Loucy (cell line): Measurements from ENCODE around the gene PPIL6.

Experiments used
- H2AFZ ChIP-seq: fragments of 200-600 bp; sonication (generic); 2 replicates; pipeline ENCODE4 v1.6.0; 2016; ENCODE audit warnings: antibody characterized with exemption, mild to moderate bottlenecking, low read length, moderate library complexity
- H3F3A ChIP-seq: fragments of 200-600 bp; 2 replicates; pipeline ENCODE4 v1.6.0; 2016; ENCODE audit warnings: antibody characterized with exemption, low read depth, mild to moderate bottlenecking
- H3K27me3 ChIP-seq: fragments of 200-600 bp; sonication (generic); 2 replicates; pipeline ENCODE4 v1.6.1; 2014; ENCODE audit warnings: low read length, mild to moderate bottlenecking; ENCODE audit not compliant: insufficient read depth, poor library complexity, severe bottlenecking
- H3K36me3 ChIP-seq: fragments of 200-600 bp; sonication (generic); 2 replicates; pipeline ENCODE4 v1.6.1; 2016; ENCODE audit warnings: low read length; ENCODE audit not compliant: insufficient read depth
- H3K4me1 ChIP-seq: fragments of 200-600 bp; sonication (generic); 2 replicates; pipeline ENCODE4 v1.5.1; 2014; ENCODE audit warnings: low read length, mild to moderate bottlenecking; ENCODE audit not compliant: insufficient read depth, poor library complexity, severe bottlenecking
- H3K4me2 ChIP-seq: fragments of 200-600 bp; sonication (generic); 2 replicates; pipeline ENCODE4 v1.6.0; 2014; ENCODE audit warnings: antibody characterized with exemption, low read length, low read depth, mild to moderate bottlenecking; ENCODE audit not compliant: poor library complexity, severe bottlenecking
- H3K4me3 ChIP-seq: fragments of 200-600 bp; sonication (generic); 2 replicates; pipeline ENCODE4 v1.5.1; 2014; ENCODE audit warnings: low read length, mild to moderate bottlenecking, mixed read lengths; ENCODE audit not compliant: poor library complexity, severe bottlenecking
- H3K79me2 ChIP-seq: fragments of 200-600 bp; sonication (generic); 2 replicates; pipeline ENCODE4 v1.6.1; 2014; ENCODE audit warnings: low read length; ENCODE audit not compliant: insufficient read depth
- H3K9ac ChIP-seq: fragments of 200-600 bp; sonication (generic); 2 replicates; pipeline ENCODE4 v1.6.0; 2014; ENCODE audit warnings: mild to moderate bottlenecking, low read depth, low read length, moderate library complexity; ENCODE audit not compliant: poor library complexity, severe bottlenecking
- H3K9me2 ChIP-seq: fragments of 200-600 bp; sonication (generic); replicated peaks from 2 replicates; pipeline ENCODE4 v1.6.1; 2016; ENCODE audit warnings: low read depth, low read length, mixed read lengths
- H3K9me3 ChIP-seq: fragments of 200-600 bp; sonication (generic); 2 replicates; pipeline ENCODE4 v1.6.1; 2014; ENCODE audit warnings: mild to moderate bottlenecking, antibody characterized with exemption, low read length, low read depth; ENCODE audit not compliant: insufficient read depth
- H4K20me1 ChIP-seq: fragments of 200-600 bp; sonication (generic); 2 replicates; pipeline ENCODE4 v1.6.0; 2014; ENCODE audit warnings: antibody characterized with exemption, low read length, mild to moderate bottlenecking; ENCODE audit not compliant: insufficient read depth, poor library complexity, severe bottlenecking
- CTCF ChIP-seq: fragments of 200-600 bp; sonication (generic); conservative IDR thresholded peaks from 2 replicates; pipeline ENCODE4 v1.5.1; 2014; ENCODE audit warnings: mild to moderate bottlenecking, antibody characterized with exemption, low read length
- EZH2phosphoT487 ChIP-seq: fragments of 200-600 bp; IDR thresholded peaks from 2 replicates; pipeline ENCODE4 v1.6.1; 2018; ENCODE audit warnings: antibody characterized with exemption, mild to moderate bottlenecking, moderate library complexity, borderline replicate concordance

Gene PPIL6

DNA sequence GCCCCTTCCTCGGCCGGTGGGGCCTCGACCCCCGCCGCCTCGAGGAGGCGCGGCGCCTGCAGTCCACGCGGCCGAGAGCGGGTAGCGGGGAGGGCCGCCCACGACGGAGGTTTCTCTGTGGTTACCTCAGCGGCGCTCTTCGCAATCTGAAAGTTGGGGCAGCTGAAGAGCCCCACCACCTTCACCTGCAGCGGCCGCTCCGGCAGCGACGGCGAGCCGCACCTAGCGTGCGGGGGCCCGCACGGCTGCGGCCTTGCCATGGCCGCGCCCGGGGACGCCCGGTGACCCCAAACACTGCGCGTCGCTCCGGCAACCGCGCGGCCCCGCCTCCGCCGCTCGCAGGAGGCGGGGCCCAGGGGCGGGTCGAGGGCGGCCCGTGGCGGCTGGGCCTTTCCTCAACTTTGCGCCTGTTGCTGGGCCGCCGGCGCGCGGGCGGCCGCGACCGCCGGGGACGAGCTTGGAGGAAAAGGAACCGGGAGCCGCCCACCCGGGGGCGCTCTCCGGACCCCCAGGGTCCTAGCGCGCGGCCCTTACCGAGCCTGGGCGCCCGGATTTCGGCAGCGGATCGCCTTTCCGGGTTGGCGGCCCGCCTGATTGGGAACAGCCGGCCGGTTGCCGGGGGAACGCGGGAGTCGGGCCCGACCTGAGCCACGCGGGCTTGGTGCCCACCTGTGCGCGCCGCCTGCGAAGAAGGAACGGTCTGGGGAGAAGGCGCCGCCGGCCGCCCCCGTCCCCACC, at the start of gene PPIL6, which contains the start of gene SMPD2:
TSS of gene PPIL6 (minus strand) at position 298 of the 738 bp plus-strand sequence. CDS start at position 260, 38 bp downstream.
TSS of gene SMPD2 (plus strand) at position 394 of the 738 bp plus-strand sequence. CDS start 398 bp downstream, outside the sequence.
- Histone ChIP-seq H3K4me3 (peak within 1 kb of the TSS; percentile 98), H3K36me3 (peaks cover 18% of the 10 kb centered on the region; the same call in 1 of the 2 replicates), H3K9me3 (no peaks in the 10 kb centered on the region), H2AFZ (peak within 1 kb of the TSS; percentile 97), H3K27me3 (no peaks in the 10 kb centered on the region), H3K9ac (peak within 1 kb of the TSS; percentile 95), H3K79me2 (peaks cover 18% of the 10 kb centered on the region), H4K20me1 (peaks cover 3% of the 10 kb centered on the region), H3K9me2 (no peaks in the 10 kb centered on the region), H3K4me1 (peaks cover 29% of the 10 kb centered on the region), H3F3A (no peaks in the 10 kb centered on the region), H3K4me2 (peak within 1 kb of the TSS; percentile 97)
- TF ChIP-seq CTCF, result no peak
- TF ChIP-seq EZH2phosphoT487, result no peak

- H3K4me1 ChIP-seq, result peaks cover 41% of the 10 kb centered on the region
- TF ChIP-seq EZH2phosphoT487, result no peak
- TF ChIP-seq CTCF, result no peak
Measured at GRCh38 chr6:109488001-109488400, 47.6 kb upstream of the PPIL6 start.

GRCh38 chr6:109486068-109486467, 45.6 kb upstream of the PPIL6 start:
- Histone ChIP-seq H4K20me1 (peaks cover 9% of the 10 kb centered on the region), H3K27me3 (no peaks in the 10 kb centered on the region), H3K4me3 (no peak overlapping the region), H3F3A (peaks cover 5% of the 10 kb centered on the region; the same call in 1 of the 2 replicates), H3K4me1 (peaks cover 32% of the 10 kb centered on the region), H3K9ac (no peak overlapping the region), H3K9me2 (no peaks in the 10 kb centered on the region), H3K9me3 (no peaks in the 10 kb centered on the region), H3K79me2 (peaks cover 19% of the 10 kb centered on the region), H3K36me3 (no peaks in the 10 kb centered on the region), H2AFZ (no peak overlapping the region), H3K4me2 (no peak overlapping the region)
- TF ChIP-seq EZH2phosphoT487 (no peak), CTCF (no peak)

More at GRCh38 chr6:109488001-109488400, 47.6 kb upstream of the PPIL6 start:
- no peaks in the 10 kb centered on the region for H3K79me2 ChIP-seq
- no peaks in the 10 kb centered on the region for H3K9me2 ChIP-seq
- H4K20me1 ChIP-seq, result no peaks in the 10 kb centered on the region
- peaks cover 12% of the 10 kb centered on the region for H3F3A ChIP-seq
- no peak overlapping the region for H3K4me3 ChIP-seq
- no peaks in the 10 kb centered on the region for H3K36me3 ChIP-seq
- H3K27me3 ChIP-seq, result no peaks in the 10 kb centered on the region
- no peak overlapping the region for H3K9ac ChIP-seq
- no peak overlapping the region for H3K4me2 ChIP-seq
- no peaks in the 10 kb centered on the region for H3K9me3 ChIP-seq
- no peak overlapping the region for H2AFZ ChIP-seq
